ENCODE results near the gene ZNF727. TPM values are rescaled to one million over a fixed set of nuclear protein-coding genes. Genes with fewer than 3 reads are reported as not detected.
A peak's percentile ranks its signal among the peaks of the same experiment; 100 is the strongest.
"Not testable (repeated sequence)": the region's sequence is repeated elsewhere in the genome, so short reads cannot be mapped to it uniquely, and the experiment has no call there.

Gene ZNF727
- under 0.01 TPM for total RNA-seq

GRCh38 chr7:64045301-64046040 is at the start of gene ZNF727:
TSS of gene ZNF727 (plus strand) at chr7:64045434. CDS start at chr7:64045622, 188 bp downstream.
- peak within 1 kb of the TSS; percentile 71 to 88 (median 86) for H3K4me3 ChIP-seq (ENCODE audit: low read length in 3 of 3)

GRCh38 chr7:63998549-63998948 is 46.7 kb upstream of the ZNF727 start, which contains the start of gene ZNF722:
TSS of gene ZNF722 (plus strand) at chr7:63998849. CDS start at chr7:63998962, 113 bp downstream.
- Histone ChIP-seq H3K4me3 (ENCODE audit: low read length in 3 of 3) (no peak within 1 kb of the TSS), H3K36me3 (ENCODE audit: control insufficient read depth in 3 of 3, insufficient read depth in 3 of 3, low read length in 3 of 3) (no peaks in the 10 kb centered on the region), H3K4me1 (ENCODE audit: control insufficient read depth in 3 of 3, insufficient read depth in 3 of 3, low read length in 3 of 3) (no peaks in the 10 kb centered on the region), H3K27ac (ENCODE audit: low read depth, low read length) (no peak within 1 kb of the TSS), H3K9ac (ENCODE audit: low read depth in 1 of 3, low read length in 3 of 3) (no peak within 1 kb of the TSS), H3K9me3 (ENCODE audit: control insufficient read depth in 3 of 3, low read length in 3 of 3) (peaks cover 0 to 6% (median 2%) of the 10 kb centered on the region in 3 donors), H3K27me3 (ENCODE audit: control insufficient read depth in 3 of 3, insufficient read depth in 3 of 3, low read length in 3 of 3) (no peaks in the 10 kb centered on the region)

More at GRCh38 chr7:64045301-64046040, at the start of gene ZNF727:
- H3K9ac ChIP-seq (ENCODE audit: low read depth in 1 of 3, low read length in 3 of 3), result peak within 1 kb of the TSS; percentile 70 to 89 (median 86)
- peaks cover 0 to 6% (median 3%) of the 10 kb centered on the region in 3 donors for H3K9me3 ChIP-seq (ENCODE audit: control insufficient read depth in 3 of 3, low read length in 3 of 3)
- no peaks in the 10 kb centered on the region for H3K27me3 ChIP-seq (ENCODE audit: control insufficient read depth in 3 of 3, insufficient read depth in 3 of 3, low read length in 3 of 3)
- H3K4me1 ChIP-seq (ENCODE audit: control insufficient read depth in 3 of 3, insufficient read depth in 3 of 3, low read length in 3 of 3), result no peaks in the 10 kb centered on the region
- H3K27ac ChIP-seq (ENCODE audit: low read depth, low read length), result peak within 1 kb of the TSS; percentile 51
- H3K36me3 ChIP-seq (ENCODE audit: control insufficient read depth in 3 of 3, insufficient read depth in 3 of 3, low read length in 3 of 3), result no peaks in the 10 kb centered on the region

GRCh38 chr7:64015496-64015895 is 29.7 kb upstream of the ZNF727 start:
- H3K4me1 ChIP-seq (ENCODE audit: control insufficient read depth in 3 of 3, insufficient read depth in 3 of 3, low read length in 3 of 3); H3K36me3 ChIP-seq (ENCODE audit: control insufficient read depth in 3 of 3, insufficient read depth in 3 of 3, low read length in 3 of 3); H3K9ac ChIP-seq (ENCODE audit: low read depth in 1 of 3, low read length in 3 of 3); H3K4me3 ChIP-seq (ENCODE audit: low read length in 3 of 3); H3K27ac ChIP-seq (ENCODE audit: low read depth, low read length); H3K27me3 ChIP-seq (ENCODE audit: control insufficient read depth in 3 of 3, insufficient read depth in 3 of 3, low read length in 3 of 3): not testable (repeated sequence)
- H3K9me3 ChIP-seq (ENCODE audit: control insufficient read depth in 3 of 3, low read length in 3 of 3), result peaks cover 0 to 15% (median 3%) of the 10 kb centered on the region in 3 donors

DNA sequence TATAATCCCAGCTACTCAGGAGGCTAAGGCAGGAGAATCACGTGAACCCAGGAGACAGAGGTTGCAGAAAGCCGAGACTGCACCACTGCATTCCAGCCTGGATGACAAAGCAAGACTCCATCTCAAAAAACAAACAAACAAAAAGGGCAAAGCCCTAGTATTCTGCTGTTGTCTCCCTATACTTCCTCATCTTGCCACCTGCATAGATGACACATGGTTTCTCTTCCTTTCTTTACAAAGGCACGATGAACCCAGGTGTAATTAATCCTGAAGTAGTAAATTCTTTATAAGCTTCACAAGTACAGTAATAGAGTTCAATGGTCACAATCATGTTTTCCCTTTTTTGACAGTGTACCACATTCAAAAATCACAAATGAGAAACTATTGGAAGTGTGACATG is 9.8 kb upstream of the ZNF727 start:
- Histone ChIP-seq H3K36me3 (ENCODE audit: control insufficient read depth in 3 of 3, insufficient read depth in 3 of 3, low read length in 3 of 3) (no peaks in the 10 kb centered on the region), H3K9me3 (ENCODE audit: control insufficient read depth in 3 of 3, low read length in 3 of 3) (peaks cover 5 to 9% (median 8%) of the 10 kb centered on the region in 3 donors), H3K27me3 (ENCODE audit: control insufficient read depth in 3 of 3, insufficient read depth in 3 of 3, low read length in 3 of 3) (no peaks in the 10 kb centered on the region), H3K9ac (ENCODE audit: low read depth in 1 of 3, low read length in 3 of 3) (no peak overlapping the region), H3K4me3 (ENCODE audit: low read length in 3 of 3) (no peak overlapping the region), H3K4me1 (ENCODE audit: control insufficient read depth in 3 of 3, insufficient read depth in 3 of 3, low read length in 3 of 3) (no peaks in the 10 kb centered on the region), H3K27ac (ENCODE audit: low read depth, low read length) (no peak overlapping the region)

DNA sequence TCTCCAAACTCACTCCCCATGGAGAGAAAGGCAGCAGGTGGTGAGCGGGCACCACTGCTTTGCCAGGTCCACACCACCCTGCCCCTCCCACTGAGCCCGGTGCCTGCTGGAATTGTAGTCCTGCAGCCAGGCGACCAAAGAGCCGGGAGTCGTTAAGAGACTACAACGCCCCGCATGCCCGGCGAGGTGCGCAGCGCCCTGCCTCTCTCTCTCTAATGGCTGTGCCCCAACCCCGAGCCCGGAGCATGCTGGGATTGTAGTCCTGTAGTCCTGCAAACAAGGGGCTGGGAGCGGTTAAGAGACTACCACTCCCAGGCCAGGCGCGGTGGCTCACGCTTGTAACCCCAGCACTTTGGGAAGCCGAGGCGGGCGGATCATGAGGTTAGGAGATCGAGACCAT is 8.1 kb upstream of the ZNF727 start:
- Histone ChIP-seq H3K9me3 (ENCODE audit: control insufficient read depth in 3 of 3, low read length in 3 of 3) (peaks cover 5 to 8% (median 6%) of the 10 kb centered on the region in 3 donors), H3K27me3 (ENCODE audit: control insufficient read depth in 3 of 3, insufficient read depth in 3 of 3, low read length in 3 of 3) (no peaks in the 10 kb centered on the region), H3K4me3 (ENCODE audit: low read length in 3 of 3) (no peak overlapping the region), H3K9ac (ENCODE audit: low read depth in 1 of 3, low read length in 3 of 3) (no peak overlapping the region), H3K4me1 (ENCODE audit: control insufficient read depth in 3 of 3, insufficient read depth in 3 of 3, low read length in 3 of 3) (no peaks in the 10 kb centered on the region), H3K36me3 (ENCODE audit: control insufficient read depth in 3 of 3, insufficient read depth in 3 of 3, low read length in 3 of 3) (no peaks in the 10 kb centered on the region), H3K27ac (ENCODE audit: low read depth, low read length) (no peak overlapping the region)

- H3K27me3 ChIP-seq (ENCODE audit: control insufficient read depth in 3 of 3, insufficient read depth in 3 of 3, low read length in 3 of 3), result no peaks in the 10 kb centered on the region
- H3K9me3 ChIP-seq (ENCODE audit: control insufficient read depth in 3 of 3, low read length in 3 of 3), result peaks cover 0 to 6% (median 3%) of the 10 kb centered on the region in 3 donors
- peak overlapping the region; percentile 71 to 88 (median 86) for H3K4me3 ChIP-seq (ENCODE audit: low read length in 3 of 3)
- peak overlapping the region in 2 of 3 donors; percentile 70 to 89 for H3K9ac ChIP-seq (ENCODE audit: low read depth in 1 of 3, low read length in 3 of 3)
- H3K4me1 ChIP-seq (ENCODE audit: control insufficient read depth in 3 of 3, insufficient read depth in 3 of 3, low read length in 3 of 3), result no peaks in the 10 kb centered on the region
- no peaks in the 10 kb centered on the region for H3K36me3 ChIP-seq (ENCODE audit: control insufficient read depth in 3 of 3, insufficient read depth in 3 of 3, low read length in 3 of 3)
- H3K27ac ChIP-seq (ENCODE audit: low read depth, low read length), result no peak overlapping the region
Measured at GRCh38 chr7:64046041-64046389, 781 bp downstream of the ZNF727 start.

DNA sequence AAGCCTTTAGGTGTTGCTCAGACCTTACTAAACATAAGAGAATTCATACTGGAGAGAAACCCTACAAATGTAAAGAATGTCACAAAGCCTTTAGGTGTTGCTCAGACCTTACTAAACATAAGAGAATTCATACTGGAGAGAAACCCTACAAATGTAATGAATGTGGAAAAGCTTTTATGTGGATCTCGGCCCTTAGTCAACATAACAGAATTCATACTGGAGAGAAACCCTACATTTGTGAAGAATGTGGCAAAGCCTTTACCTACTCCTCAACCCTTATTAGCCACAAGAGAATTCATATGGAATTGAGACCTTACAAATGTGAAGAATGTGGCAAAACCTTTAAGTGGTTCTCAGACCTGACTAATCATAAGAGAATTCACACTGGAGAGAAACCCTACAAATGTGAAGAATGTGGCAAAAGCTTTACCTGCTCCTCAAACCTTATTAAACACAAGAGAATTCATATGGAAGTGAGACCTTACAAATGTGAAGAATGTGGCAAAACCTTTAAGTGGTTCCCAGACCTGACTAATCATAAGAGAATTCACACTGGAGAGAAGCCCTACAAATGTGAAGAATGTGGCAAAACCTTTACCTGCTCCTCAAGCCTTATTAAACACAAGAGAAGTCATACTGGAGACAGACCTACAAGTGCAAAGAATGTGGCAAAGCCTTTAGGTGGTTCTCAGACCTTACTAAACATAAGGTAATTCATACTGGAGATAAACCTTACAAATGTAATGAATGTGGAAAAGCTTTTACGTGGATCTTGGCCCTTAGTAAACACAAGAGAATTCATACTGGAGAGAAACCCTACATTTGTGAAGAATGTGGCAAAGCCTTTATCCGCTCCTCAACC is 32.8 kb downstream of the ZNF727 start:
- peaks cover 31 to 72% (median 42%) of the 10 kb centered on the region in 3 donors for H3K9me3 ChIP-seq (ENCODE audit: control insufficient read depth in 3 of 3, low read length in 3 of 3)
- not testable (repeated sequence) for H3K4me3 ChIP-seq (ENCODE audit: low read length in 3 of 3)

DNA sequence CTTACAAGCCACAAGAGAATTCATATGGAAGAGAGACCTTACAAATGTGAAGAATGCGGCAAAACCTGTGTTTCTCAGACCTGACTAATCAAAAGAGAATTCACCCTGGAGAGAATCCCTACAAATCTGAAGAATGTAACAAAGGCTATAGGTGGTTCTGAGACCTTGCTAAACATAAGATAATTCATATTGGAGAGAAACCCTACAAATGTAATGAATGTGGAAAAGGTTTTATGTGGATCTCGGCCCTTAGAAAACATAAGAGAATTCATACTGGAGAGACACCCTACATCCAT is 33.4 kb downstream of the ZNF727 start:
- Histone ChIP-seq H3K27me3 (ENCODE audit: control insufficient read depth in 3 of 3, insufficient read depth in 3 of 3, low read length in 3 of 3) (no peaks in the 10 kb centered on the region), H3K4me3 (ENCODE audit: low read length in 3 of 3) (no peak overlapping the region), H3K4me1 (ENCODE audit: control insufficient read depth in 3 of 3, insufficient read depth in 3 of 3, low read length in 3 of 3) (no peaks in the 10 kb centered on the region), H3K36me3 (ENCODE audit: control insufficient read depth in 3 of 3, insufficient read depth in 3 of 3, low read length in 3 of 3) (peaks cover 0 to 13% (median 9%) of the 10 kb centered on the region in 3 donors), H3K27ac (ENCODE audit: low read depth, low read length) (no peak overlapping the region), H3K9ac (ENCODE audit: low read depth in 1 of 3, low read length in 3 of 3) (no peak overlapping the region), H3K9me3 (ENCODE audit: control insufficient read depth in 3 of 3, low read length in 3 of 3) (peaks cover 32 to 72% (median 45%) of the 10 kb centered on the region in 3 donors)

More for the DNA sequence above, 32.8 kb downstream of the ZNF727 start:
- not testable (repeated sequence) for H3K27ac ChIP-seq (ENCODE audit: low read depth, low read length); H3K27me3 ChIP-seq (ENCODE audit: control insufficient read depth in 3 of 3, insufficient read depth in 3 of 3, low read length in 3 of 3); H3K9ac ChIP-seq (ENCODE audit: low read depth in 1 of 3, low read length in 3 of 3); H3K4me1 ChIP-seq (ENCODE audit: control insufficient read depth in 3 of 3, insufficient read depth in 3 of 3, low read length in 3 of 3)
- peaks cover 0 to 15% (median 7%) of the 10 kb centered on the region in 3 donors for H3K36me3 ChIP-seq (ENCODE audit: control insufficient read depth in 3 of 3, insufficient read depth in 3 of 3, low read length in 3 of 3)

DNA sequence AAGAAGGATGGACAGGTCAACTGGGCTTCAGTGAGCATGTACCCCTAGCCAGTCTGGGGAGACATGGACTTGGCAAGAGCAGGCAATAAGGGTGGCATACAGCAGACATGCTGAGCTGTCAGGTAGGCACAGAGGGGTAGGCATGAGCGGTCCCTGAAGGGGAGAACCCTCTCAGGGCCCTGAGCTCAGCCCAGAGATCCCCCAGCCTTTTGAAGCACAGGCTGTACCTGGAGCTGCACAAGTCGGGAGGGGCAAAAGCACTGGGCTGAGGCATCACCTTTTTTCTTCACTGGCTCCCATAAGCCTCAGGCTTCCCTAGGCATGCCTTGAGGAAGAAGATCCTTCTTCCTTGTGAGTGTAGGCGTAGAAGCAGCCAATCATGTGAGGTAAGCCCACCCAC is 42.3 kb downstream of the ZNF727 start:
- Histone ChIP-seq H3K36me3 (ENCODE audit: control insufficient read depth in 3 of 3, insufficient read depth in 3 of 3, low read length in 3 of 3) (peaks cover 0 to 3% (median 0%) of the 10 kb centered on the region in 3 donors), H3K4me1 (ENCODE audit: control insufficient read depth in 3 of 3, insufficient read depth in 3 of 3, low read length in 3 of 3) (no peaks in the 10 kb centered on the region), H3K4me3 (ENCODE audit: low read length in 3 of 3) (peak overlapping the region in 1 of 3 donors; percentile 13), H3K9me3 (ENCODE audit: control insufficient read depth in 3 of 3, low read length in 3 of 3) (peaks cover 4 to 18% (median 15%) of the 10 kb centered on the region in 3 donors), H3K27me3 (ENCODE audit: control insufficient read depth in 3 of 3, insufficient read depth in 3 of 3, low read length in 3 of 3) (no peaks in the 10 kb centered on the region), H3K9ac (ENCODE audit: low read depth in 1 of 3, low read length in 3 of 3) (no peak overlapping the region), H3K27ac (ENCODE audit: low read depth, low read length) (no peak overlapping the region)

DNA sequence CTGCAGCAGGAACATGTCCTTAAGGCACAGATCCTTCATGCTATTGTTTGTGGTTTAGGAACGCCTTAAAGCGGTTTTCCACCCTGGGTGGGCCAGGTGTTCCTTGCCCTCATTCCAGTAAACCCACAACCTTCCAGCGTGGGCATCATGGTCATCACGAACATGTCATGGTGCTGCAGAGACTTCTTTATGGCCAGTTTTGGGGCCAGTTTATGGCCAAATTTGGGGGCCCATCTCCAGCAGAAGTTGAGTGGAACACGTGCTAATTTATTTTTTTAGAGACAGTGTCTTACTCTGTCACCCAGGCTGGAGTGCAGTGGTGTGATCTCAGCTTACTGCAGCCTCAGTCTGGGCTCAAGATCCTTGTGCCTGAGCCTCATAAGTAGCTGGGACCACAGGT is 43.6 kb downstream of the ZNF727 start:
- not testable (repeated sequence) for H3K9ac ChIP-seq (ENCODE audit: low read depth in 1 of 3, low read length in 3 of 3); H3K4me3 ChIP-seq (ENCODE audit: low read length in 3 of 3); H3K36me3 ChIP-seq (ENCODE audit: control insufficient read depth in 3 of 3, insufficient read depth in 3 of 3, low read length in 3 of 3); H3K27ac ChIP-seq (ENCODE audit: low read depth, low read length); H3K4me1 ChIP-seq (ENCODE audit: control insufficient read depth in 3 of 3, insufficient read depth in 3 of 3, low read length in 3 of 3); H3K27me3 ChIP-seq (ENCODE audit: control insufficient read depth in 3 of 3, insufficient read depth in 3 of 3, low read length in 3 of 3)
- peaks cover 0 to 17% (median 8%) of the 10 kb centered on the region in 3 donors for H3K9me3 ChIP-seq (ENCODE audit: control insufficient read depth in 3 of 3, low read length in 3 of 3)

Measured in skeletal muscle tissue (tissue), 4 donors.